ENCODE data around the gene DNAH6. TPM values are rescaled to one million over a fixed set of nuclear protein-coding genes. Genes with fewer than 3 reads are reported as not detected.
"Not testable (repeated sequence)": the region's sequence is repeated elsewhere in the genome, so short reads cannot be mapped to it uniquely, and the experiment has no call there.

DNAH6 gene
- total RNA-seq, 1 experiment from 2014 or later = 0.39 TPM

GRCh38 chr2:84770280-84770679, 254.0 kb downstream of the DNAH6 start:
- Mint-ChIP-seq H3K36me3 (peaks cover 21% of the 10 kb centered on the region), H3K4me1 (no peaks in the 10 kb centered on the region), H3K4me3 (no peak overlapping the region), H3K27ac (no peak overlapping the region), H3K27me3 (ENCODE audit: low read depth) (peaks cover 2% of the 10 kb centered on the region; the same call in 1 of the 2 replicates), H3K9me3 (peaks cover 54% of the 10 kb centered on the region)
- ATAC-seq = no peak
- no peak for DNase-seq (ENCODE audit: low spot score)
- ChIA-PET CTCF (no interaction called here), POLR2A (no interaction called here)
- TF ChIP-seq ERG (CRISPR knock-in tag; IDR thresholded peaks at IDR 0.05) (no peak), ZNF138 (CRISPR knock-in tag; conservative IDR thresholded peaks at IDR 0.05) (no peak), CREB1 (CRISPR knock-in tag; IDR thresholded peaks at IDR 0.05) (no peak)

- Mint-ChIP-seq H3K4me3 (no peak overlapping the region), H3K36me3 (peaks cover 25% of the 10 kb centered on the region), H3K4me1 (no peaks in the 10 kb centered on the region), H3K27ac (no peak overlapping the region), H3K27me3 (ENCODE audit: low read depth) (peaks cover 2% of the 10 kb centered on the region; the same call in 1 of the 2 replicates), H3K9me3 (peaks cover 63% of the 10 kb centered on the region)
- DNase-seq (ENCODE audit: low spot score) (no peak), ATAC-seq (no peak)
- CTCF ChIA-PET = no interaction called here
- TF ChIP-seq SOX15 (CRISPR knock-in tag; IDR thresholded peaks at IDR 0.05) (no peak), ATF6 (CRISPR knock-in tag; IDR thresholded peaks at IDR 0.05) (no peak), CREB1 (CRISPR knock-in tag; IDR thresholded peaks at IDR 0.05) (no peak), TP53 (CRISPR knock-in tag; IDR thresholded peaks at IDR 0.05) (no peak), HMGXB4 (CRISPR knock-in tag; IDR thresholded peaks at IDR 0.05) (no peak), ZNF532 (CRISPR knock-in tag; IDR thresholded peaks at IDR 0.05; ENCODE audit: borderline replicate concordance) (no peak), TCF7 (CRISPR knock-in tag; IDR thresholded peaks at IDR 0.05; ENCODE audit: low read depth) (no peak), GRHL2 (CRISPR knock-in tag; IDR thresholded peaks at IDR 0.05; ENCODE audit: insufficient replicate concordance, severe bottlenecking) (no peak), TEAD4 (CRISPR knock-in tag; IDR thresholded peaks at IDR 0.05) (no peak), ELF4 (CRISPR knock-in tag; IDR thresholded peaks at IDR 0.05; ENCODE audit: low read depth) (no peak), IRF2 (CRISPR knock-in tag; IDR thresholded peaks at IDR 0.05; ENCODE audit: borderline replicate concordance, low read depth) (no peak), ATF1 (CRISPR knock-in tag; IDR thresholded peaks at IDR 0.05) (no peak), ETV6 (CRISPR knock-in tag; IDR thresholded peaks at IDR 0.05) (no peak), MYBL2 (CRISPR knock-in tag; IDR thresholded peaks at IDR 0.05) (no peak)
- TF ChIP-seq, protein P1, sequence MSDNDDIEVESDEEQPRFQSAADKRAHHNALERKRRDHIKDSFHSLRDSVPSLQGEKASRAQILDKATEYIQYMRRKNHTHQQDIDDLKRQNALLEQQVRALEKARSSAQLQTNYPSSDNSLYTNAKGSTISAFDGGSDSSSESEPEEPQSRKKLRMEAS (CRISPR knock-in tag; IDR thresholded peaks at IDR 0.05) = no peak
- TF ChIP-seq, protein P2, sequence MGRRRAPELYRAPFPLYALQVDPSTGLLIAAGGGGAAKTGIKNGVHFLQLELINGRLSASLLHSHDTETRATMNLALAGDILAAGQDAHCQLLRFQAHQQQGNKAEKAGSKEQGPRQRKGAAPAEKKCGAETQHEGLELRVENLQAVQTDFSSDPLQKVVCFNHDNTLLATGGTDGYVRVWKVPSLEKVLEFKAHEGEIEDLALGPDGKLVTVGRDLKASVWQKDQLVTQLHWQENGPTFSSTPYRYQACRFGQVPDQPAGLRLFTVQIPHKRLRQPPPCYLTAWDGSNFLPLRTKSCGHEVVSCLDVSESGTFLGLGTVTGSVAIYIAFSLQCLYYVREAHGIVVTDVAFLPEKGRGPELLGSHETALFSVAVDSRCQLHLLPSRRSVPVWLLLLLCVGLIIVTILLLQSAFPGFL (CRISPR knock-in tag; IDR thresholded peaks at IDR 0.05; ENCODE audit: borderline replicate concordance) = no peak
- POLR2A ChIA-PET = no interaction called here
Observed at GRCh38 chr2:84771251-84771650, 255.0 kb downstream of the DNAH6 start.

DNA sequence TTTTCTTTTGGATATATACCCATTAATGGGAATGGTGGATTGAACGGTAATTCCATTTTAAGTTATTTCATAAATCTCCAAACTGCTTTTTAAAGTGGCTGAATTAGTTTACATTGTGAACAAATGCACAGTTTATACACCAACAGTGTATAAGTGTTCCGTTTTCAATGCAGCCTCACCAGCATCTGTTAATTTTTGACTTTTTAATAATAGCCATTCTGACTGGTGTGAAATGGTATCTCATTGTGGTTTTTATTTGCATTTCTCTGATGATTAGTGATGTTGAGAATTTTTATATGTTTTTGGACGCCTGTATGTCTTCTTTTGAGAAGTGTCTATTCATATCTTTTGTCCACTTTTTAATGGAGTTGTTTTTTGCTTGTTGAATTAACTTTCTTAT, 257.3 kb downstream of the DNAH6 start:
- H3K4me1 Mint-ChIP-seq; POLR2A ChIA-PET; CTCF ChIA-PET; H3K27ac Mint-ChIP-seq; H3K4me3 Mint-ChIP-seq; DNase-seq (ENCODE audit: low spot score); ATAC-seq; H3K27me3 Mint-ChIP-seq (ENCODE audit: low read depth): not testable (repeated sequence)
- Mint-ChIP-seq H3K36me3 (peaks cover 21% of the 10 kb centered on the region), H3K9me3 (peaks cover 61% of the 10 kb centered on the region)

All from WTC11 (cell line).